A673 (cell line): Measurements from ENCODE around the gene UBXN7. TPM values are rescaled to one million over a fixed set of nuclear protein-coding genes. Genes with fewer than 3 reads are reported as not detected.
"Not testable (repeated sequence)": the region's sequence is repeated elsewhere in the genome, so short reads cannot be mapped to it uniquely, and the experiment has no call there.

Source experiments
- BruUV-seq: library from RNA; stranded (reverse); fragments of 400-500 nt; replicated peaks from 2 replicates; lab custom pipeline; 2021; lab: Mats Ljungman, UMichigan
- CTCF ChIA-PET: fragments of 300-600 bp; sonication (Branson Sonifier 250); formaldehyde crosslinking; loops from one replicate; lab custom pipeline; 2022; ENCODE audit warnings: antibody characterized with exemption; lab: Charles Lee
- POLR2A ChIA-PET: fragments of 300-600 bp; sonication (Branson Sonifier 250); formaldehyde crosslinking; loops from one replicate; lab custom pipeline; 2022; ENCODE audit warnings: antibody characterized with exemption; ENCODE audit not compliant: low non-redundant PET; lab: Charles Lee
- DNase-seq: peaks from one replicate; pipeline ENCODE4 v3.0.0-alpha.2; 2015; ENCODE audit warnings: low spot score
- H3K27ac ChIP-seq: fragments of 200-600 bp; sonication (generic); 2 replicates; pipeline ENCODE4 v1.5.1; 2016; ENCODE audit warnings: mixed run types, low read depth, mild to moderate bottlenecking, mixed read lengths, antibody characterized with exemption, low read length; ENCODE audit not compliant: poor library complexity, severe bottlenecking
- H3K27me3 ChIP-seq: fragments of 200-600 bp; sonication (generic); replicated peaks from 2 replicates; pipeline ENCODE4 v1.6.1; 2017; ENCODE audit warnings: mixed run types, low read depth, mild to moderate bottlenecking, mixed read lengths, antibody characterized with exemption, low read length; ENCODE audit not compliant: insufficient read depth, poor library complexity
- H3K36me3 ChIP-seq: fragments of 200-600 bp; sonication (generic); 2 replicates; pipeline ENCODE4 v1.6.1; 2016; ENCODE audit warnings: mixed run types, mild to moderate bottlenecking, mixed read lengths, antibody characterized with exemption, low read length; ENCODE audit not compliant: insufficient read depth, poor library complexity, severe bottlenecking
- H3K4me1 ChIP-seq: fragments of 200-600 bp; sonication (generic); 2 replicates; pipeline ENCODE4 v1.6.1; 2017; ENCODE audit warnings: mixed run types, mild to moderate bottlenecking, mixed read lengths, antibody characterized with exemption, low read length; ENCODE audit not compliant: insufficient read depth, poor library complexity, severe bottlenecking
- H3K4me3 ChIP-seq: fragments of 200-600 bp; sonication (generic); 2 replicates; pipeline ENCODE4 v1.5.1; 2016; ENCODE audit warnings: low read depth, mixed run types, mild to moderate bottlenecking, mixed read lengths, low read length; ENCODE audit not compliant: poor library complexity, severe bottlenecking
- H3K9me3 ChIP-seq: fragments of 200-600 bp; sonication (generic); 2 replicates; pipeline ENCODE4 v1.6.1; 2016; ENCODE audit warnings: mixed run types, low read depth, mild to moderate bottlenecking, mixed read lengths, antibody characterized with exemption, low read length; ENCODE audit not compliant: poor library complexity, severe bottlenecking
- CTCF ChIP-seq: fragments of 300-800, 200-600 bp; sonication (generic); conservative IDR thresholded peaks from 2 replicates; pipeline ENCODE4 v1.5.1; 2017; ENCODE audit warnings: low read depth, mild to moderate bottlenecking, antibody characterized with exemption, low read length, moderate library complexity, mixed read lengths
- EZH2 ChIP-seq: fragments of 200-600 bp; sonication (generic); IDR thresholded peaks from 2 replicates; pipeline ENCODE4 v1.6.1; 2017; ENCODE audit warnings: borderline replicate concordance, low read depth, mild to moderate bottlenecking, mixed read lengths, antibody characterized with exemption, low read length; ENCODE audit not compliant: poor library complexity, severe bottlenecking
- intact Hi-C: fragments of 100-400 bp; cut with micrococcal nuclease; formaldehyde crosslinking; loops from one replicate; pipeline ENCODE4 v1.10.0; 2022; ENCODE audit not compliant: unreplicated experiment
- total RNA-seq: library from RNA; stranded (reverse); gene quantifications from 2 replicates; pipeline ENCODE4 v1.2.3, GENCODE V29; 2021

Gene UBXN7
- total RNA-seq, 1 experiment from 2014 or later: 94.2 TPM

DNA sequence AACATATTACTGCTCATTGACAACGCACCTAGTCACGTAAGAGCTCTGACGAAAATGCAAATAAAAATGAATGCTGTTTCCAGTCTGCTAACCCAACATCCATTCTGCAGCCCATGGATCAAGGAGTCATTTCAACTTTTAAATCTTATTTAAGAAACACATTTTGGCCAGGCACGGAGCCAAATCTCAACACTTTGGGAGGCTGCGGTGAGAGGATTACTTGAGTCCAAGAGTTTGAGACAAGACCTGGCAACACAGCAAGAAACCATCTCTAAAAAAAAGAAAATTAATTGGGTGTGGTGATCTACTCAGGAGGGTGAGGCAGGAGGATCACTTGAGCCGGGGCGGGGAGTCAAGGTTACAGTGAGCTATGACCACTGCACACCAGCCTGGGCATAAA is 71.6 kb downstream of the UBXN7 start:
- Histone ChIP-seq H3K4me1 (no peaks in the 10 kb centered on the region), H3K27me3 (no peaks in the 10 kb centered on the region), H3K4me3 (no peak overlapping the region), H3K36me3 (peaks cover 57% of the 10 kb centered on the region), H3K27ac (no peak overlapping the region), H3K9me3 (no peaks in the 10 kb centered on the region)
- DNase-seq: no peak
- intact Hi-C loops: no loop called here
- POLR2A ChIA-PET: no interaction called here
- no TSS peak for BruUV-seq
- no peak for TF ChIP-seq CTCF
- no peak for TF ChIP-seq EZH2
- CTCF ChIA-PET: no interaction called here

DNA sequence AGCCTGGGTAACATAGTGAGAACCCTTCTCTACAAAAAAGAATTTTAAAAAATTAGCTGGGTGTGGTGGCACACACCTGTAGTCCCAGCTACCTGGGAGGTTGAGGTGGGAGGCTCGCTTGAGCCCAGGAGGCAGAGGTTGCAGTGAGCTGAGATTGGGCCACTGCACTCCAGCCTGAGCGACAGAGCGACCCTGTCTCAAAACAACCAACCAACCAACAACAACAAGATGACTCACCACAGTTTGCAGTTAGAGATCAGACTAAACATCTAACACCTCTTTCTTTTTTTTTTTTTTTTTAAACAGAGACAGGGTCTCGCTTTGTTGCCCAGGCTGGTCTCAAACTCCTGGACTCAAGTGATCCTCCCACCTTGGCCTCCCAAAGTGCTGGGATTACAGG is 73.7 kb downstream of the UBXN7 start:
- H3K27ac ChIP-seq, H3K9me3 ChIP-seq, H3K27me3 ChIP-seq, H3K4me1 ChIP-seq, H3K4me3 ChIP-seq, POLR2A ChIA-PET, BruUV-seq, DNase-seq, intact Hi-C loops: not testable (repeated sequence)
- peaks cover 64% of the 10 kb centered on the region for H3K36me3 ChIP-seq
- CTCF ChIA-PET: interaction anchor here (0.6 kb wide), 1 partner anchor 285 kb away, joined by 9 read pairs; no protein-coding TSS in a partner anchor

GRCh38 chr3:196357905-196358304 is 74.3 kb downstream of the UBXN7 start:
- Histone ChIP-seq H3K36me3 (peaks cover 64% of the 10 kb centered on the region), H3K27me3 (no peaks in the 10 kb centered on the region), H3K4me1 (no peaks in the 10 kb centered on the region), H3K27ac (no peak overlapping the region), H3K9me3 (no peaks in the 10 kb centered on the region), H3K4me3 (no peak overlapping the region)
- intact Hi-C loops: no loop called here
- ChIA-PET CTCF (no interaction called here), POLR2A (no interaction called here)
- TF ChIP-seq CTCF: no peak
- no peak for TF ChIP-seq EZH2
- BruUV-seq: no TSS peak
- DNase-seq: no peak

GRCh38 chr3:196356556-196356955 is 75.7 kb downstream of the UBXN7 start:
- POLR2A ChIA-PET: no interaction called here
- no peak overlapping the region for H3K27ac ChIP-seq
- H3K27me3 ChIP-seq: no peaks in the 10 kb centered on the region
- BruUV-seq: no TSS peak
- H3K9me3 ChIP-seq: no peaks in the 10 kb centered on the region
- H3K4me3 ChIP-seq: no peak overlapping the region
- H3K36me3 ChIP-seq: peaks cover 52% of the 10 kb centered on the region
- no peaks in the 10 kb centered on the region for H3K4me1 ChIP-seq
- DNase-seq: no peak
- intact Hi-C loops: no loop called here
- TF ChIP-seq CTCF: no peak
- no peak for TF ChIP-seq EZH2
- CTCF ChIA-PET: no interaction called here
